HL-60 (cell line): Measurements from ENCODE around the gene TFB1M.
"Not testable (repeated sequence)": the region's sequence is repeated elsewhere in the genome, so short reads cannot be mapped to it uniquely, and the experiment has no call there.

Experiments
- DNase-seq, 2 experiments: peaks; one replicate each; pipeline ENCODE4 v3.0.0-alpha.2; 2010 to 2020; ENCODE audit warnings: low read depth in 1 of 2, low spot score in 1 of 2
- H3K27ac ChIP-seq: fragments of 250-450 bp; sonication (Bioruptor Pico); replicated peaks from 2 replicates; pipeline ENCODE4 v1.5.1; 2020; ENCODE audit warnings: mild to moderate bottlenecking, moderate library complexity
- H3K27me3 ChIP-seq: fragments of 250-450 bp; sonication (Bioruptor Pico); 2 replicates; pipeline ENCODE4 v1.5.1; 2021; ENCODE audit warnings: mild to moderate bottlenecking, moderate library complexity; ENCODE audit not compliant: insufficient read depth, poor library complexity, severe bottlenecking
- H3K4me3 ChIP-seq: replicated peaks from 2 replicates; pipeline ENCODE4 v1.5.1; 2011; ENCODE audit warnings: mild to moderate bottlenecking, control low read depth, low read length; ENCODE audit not compliant: insufficient read depth
- GABPA ChIP-seq: IDR thresholded peaks from 2 replicates; pipeline ENCODE4 v1.6.1; 2012; ENCODE audit warnings: low read depth
- POLR2AphosphoS5 ChIP-seq: IDR thresholded peaks from 2 replicates; pipeline ENCODE4 v1.6.1; 2012; ENCODE audit warnings: low read depth
- REST ChIP-seq: IDR thresholded peaks from 2 replicates; pipeline ENCODE4 v1.6.1; 2012; ENCODE audit warnings: low read depth; ENCODE audit not compliant: insufficient replicate concordance
- SPI1 ChIP-seq: IDR thresholded peaks from 2 replicates; pipeline ENCODE4 v1.6.1; 2012; ENCODE audit warnings: low read depth, mild to moderate bottlenecking, borderline replicate concordance
- TF ChIP-seq, protein P1 (sequence below): IDR thresholded peaks from one replicate; pipeline ENCODE4 v1.5.1; 2011; ENCODE audit warnings: low read length, control low read depth, inconsistent platforms; ENCODE audit not compliant: insufficient read depth

Gene TFB1M

GRCh38 chr6:155315516-155315871, 1.2 kb upstream of the TFB1M start:
- TF ChIP-seq SPI1 (no peak), GABPA (no peak), POLR2AphosphoS5 (no peak), REST (no peak)
- TF ChIP-seq, protein P1, sequence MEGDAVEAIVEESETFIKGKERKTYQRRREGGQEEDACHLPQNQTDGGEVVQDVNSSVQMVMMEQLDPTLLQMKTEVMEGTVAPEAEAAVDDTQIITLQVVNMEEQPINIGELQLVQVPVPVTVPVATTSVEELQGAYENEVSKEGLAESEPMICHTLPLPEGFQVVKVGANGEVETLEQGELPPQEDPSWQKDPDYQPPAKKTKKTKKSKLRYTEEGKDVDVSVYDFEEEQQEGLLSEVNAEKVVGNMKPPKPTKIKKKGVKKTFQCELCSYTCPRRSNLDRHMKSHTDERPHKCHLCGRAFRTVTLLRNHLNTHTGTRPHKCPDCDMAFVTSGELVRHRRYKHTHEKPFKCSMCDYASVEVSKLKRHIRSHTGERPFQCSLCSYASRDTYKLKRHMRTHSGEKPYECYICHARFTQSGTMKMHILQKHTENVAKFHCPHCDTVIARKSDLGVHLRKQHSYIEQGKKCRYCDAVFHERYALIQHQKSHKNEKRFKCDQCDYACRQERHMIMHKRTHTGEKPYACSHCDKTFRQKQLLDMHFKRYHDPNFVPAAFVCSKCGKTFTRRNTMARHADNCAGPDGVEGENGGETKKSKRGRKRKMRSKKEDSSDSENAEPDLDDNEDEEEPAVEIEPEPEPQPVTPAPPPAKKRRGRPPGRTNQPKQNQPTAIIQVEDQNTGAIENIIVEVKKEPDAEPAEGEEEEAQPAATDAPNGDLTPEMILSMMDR, result no peak
- peak overlapping the region; percentile 87 for H3K27ac ChIP-seq
- DNase-seq, result no peak
- H3K4me3 ChIP-seq, result peak overlapping the region; percentile 93
- H3K27me3 ChIP-seq, result no peaks in the 10 kb centered on the region

DNA sequence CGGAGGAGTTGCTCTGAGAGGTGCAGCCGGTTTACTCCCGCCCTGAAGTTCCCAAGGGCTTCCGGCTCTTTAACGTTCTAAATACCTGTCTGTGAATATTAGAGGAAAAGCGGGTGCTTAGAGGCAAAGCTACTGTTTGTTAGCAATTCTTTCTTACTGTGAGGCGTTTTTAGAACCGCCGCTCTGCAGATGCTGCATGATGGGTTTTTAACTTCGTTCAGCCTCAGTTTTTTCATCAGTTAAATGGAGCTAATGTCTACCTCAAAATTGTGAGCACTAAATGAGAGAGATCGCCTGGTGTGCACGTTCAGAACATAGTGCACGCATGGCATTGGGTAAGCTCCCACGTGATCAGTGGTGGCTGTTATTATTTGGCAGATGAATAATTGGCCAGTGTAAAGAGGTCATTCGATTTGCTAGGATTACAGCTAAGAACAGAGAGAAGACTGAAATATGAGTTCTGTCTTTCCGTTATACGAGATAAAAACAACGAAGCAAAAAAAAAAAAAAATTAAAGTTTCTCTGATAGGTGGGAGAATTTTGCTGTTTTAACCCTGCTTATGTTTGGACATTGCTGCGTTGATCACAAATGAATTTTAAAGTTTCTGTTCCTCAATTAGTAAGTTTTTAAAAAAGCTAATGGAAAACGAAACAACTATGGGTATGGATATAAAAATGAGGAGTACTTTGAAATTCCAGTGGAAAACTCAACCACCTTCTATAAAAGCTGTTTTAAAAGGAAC, 660 bp upstream of the TFB1M start:
- Histone ChIP-seq H3K27ac (peak overlapping the region; percentile 87), H3K4me3 (peak overlapping the region; percentile 93), H3K27me3 (no peaks in the 10 kb centered on the region)
- DNase-seq, result peak; percentile 69 to 91
- no peak for TF ChIP-seq GABPA
- peak; percentile 64 for TF ChIP-seq POLR2AphosphoS5
- peak; percentile 68 for TF ChIP-seq REST

DNA sequence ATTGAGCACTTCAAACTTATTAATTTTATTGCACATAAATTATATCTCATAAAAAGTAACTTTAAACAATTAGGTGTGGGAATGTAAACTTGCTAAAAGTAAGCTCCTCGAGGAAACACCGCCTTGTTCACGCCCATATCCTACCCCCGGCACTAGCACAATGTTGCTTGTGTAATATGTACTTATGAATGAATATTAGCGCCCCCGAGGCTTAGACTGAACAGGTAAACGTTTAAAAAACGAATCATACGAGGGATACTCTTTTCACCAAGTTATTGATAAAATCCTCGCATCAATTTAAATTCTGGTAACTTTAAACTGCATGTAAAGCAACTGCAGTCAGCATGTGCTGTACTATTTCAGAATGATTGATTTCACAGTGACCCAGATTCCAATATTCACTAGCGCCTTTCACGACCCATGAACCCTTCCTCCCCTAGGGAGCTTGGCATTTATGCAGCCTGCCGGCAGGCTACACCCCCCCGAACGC, 637 bp downstream of the TFB1M start:
- peak overlapping the region; percentile 93 for H3K4me3 ChIP-seq
- peak in 1 of 2 experiments; percentile 40 for DNase-seq
- TF ChIP-seq GABPA (no peak), POLR2AphosphoS5 (no peak), REST (no peak), SPI1 (no peak)
- TF ChIP-seq, protein P1, result no peak
- peak overlapping the region; percentile 87 for H3K27ac ChIP-seq
- no peaks in the 10 kb centered on the region for H3K27me3 ChIP-seq

GRCh38 chr6:155312950-155313349, 1.3 kb downstream of the TFB1M start:
- H3K27me3 ChIP-seq, H3K4me3 ChIP-seq, H3K27ac ChIP-seq, DNase-seq: not testable (repeated sequence)
